ENCODE measurements around the gene PDE1A.
"Not testable (repeated sequence)": the region's sequence is repeated elsewhere in the genome, so short reads cannot be mapped to it uniquely, and the experiment has no call there.

Gene PDE1A

GRCh38 chr2:182351427-182351826, 75.4 kb downstream of the PDE1A start:
- no peak for DNase-seq

- no peak for DNase-seq
Measured at GRCh38 chr2:182349268-182349667, 77.6 kb downstream of the PDE1A start.

- DNase-seq = no peak
Measured at GRCh38 chr2:182345384-182345783, 81.5 kb downstream of the PDE1A start.

DNA sequence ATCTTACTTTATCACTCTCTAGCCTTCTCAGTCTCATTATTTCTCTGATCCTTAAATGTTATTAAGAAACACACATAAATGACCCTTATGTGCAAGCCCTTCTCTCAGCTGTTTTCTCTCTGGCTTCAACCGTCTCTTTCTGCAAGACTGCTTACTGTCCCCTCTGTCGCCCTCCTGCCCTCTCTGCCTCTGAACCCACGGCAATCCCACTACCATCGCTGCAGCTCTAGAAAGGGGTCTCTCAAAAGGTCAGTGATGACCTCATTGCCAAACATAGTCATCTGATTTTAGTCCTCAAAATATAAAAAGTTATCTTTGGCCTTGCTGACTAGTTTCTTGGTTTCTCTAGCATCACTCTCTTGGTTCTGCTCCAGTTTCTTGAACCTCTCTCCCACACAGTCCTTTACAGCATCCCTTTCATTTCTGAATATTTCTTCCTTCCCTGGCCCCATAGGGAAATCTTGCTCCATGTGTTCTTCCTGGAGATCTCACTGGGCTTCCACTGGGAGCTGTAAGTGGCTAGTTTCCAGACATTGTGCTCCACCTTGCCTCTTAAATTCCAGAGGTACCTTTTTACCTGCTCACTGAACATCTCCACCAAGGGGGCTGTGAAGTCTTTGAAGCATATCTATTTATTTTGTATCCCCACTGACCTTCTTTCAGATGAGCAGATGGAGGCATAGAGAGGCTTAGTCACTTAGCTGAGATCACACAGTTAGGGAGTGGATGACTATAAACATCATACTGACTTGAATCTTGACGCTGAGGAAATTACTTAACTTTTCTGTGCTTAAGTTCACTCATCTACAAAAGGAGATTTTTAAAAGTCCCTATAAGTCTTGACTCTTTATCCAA, 96.2 kb downstream of the PDE1A start:
- no peak for DNase-seq

GRCh38 chr2:182324665-182325064, 102.2 kb downstream of the PDE1A start:
- no peak for DNase-seq

DNA sequence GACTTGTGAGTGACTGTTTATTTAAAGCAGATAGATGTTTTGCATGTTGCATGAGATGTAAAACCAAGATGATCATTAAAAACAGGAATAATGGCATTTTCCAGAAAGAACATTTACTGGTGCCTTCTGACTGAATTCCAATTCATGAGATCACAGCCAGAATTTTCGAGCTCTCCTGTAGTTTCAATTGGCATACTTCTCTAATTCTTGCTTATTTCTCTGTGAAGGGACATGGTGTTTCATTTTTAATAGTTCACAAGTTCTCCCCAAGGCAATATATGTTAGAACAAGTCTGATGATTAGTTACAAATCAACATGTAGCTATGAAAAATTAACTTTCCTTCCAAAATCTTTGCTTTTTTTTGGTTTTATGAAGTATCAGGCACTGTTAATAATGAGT, 105.7 kb downstream of the PDE1A start:
- DNase-seq = no peak

DNA sequence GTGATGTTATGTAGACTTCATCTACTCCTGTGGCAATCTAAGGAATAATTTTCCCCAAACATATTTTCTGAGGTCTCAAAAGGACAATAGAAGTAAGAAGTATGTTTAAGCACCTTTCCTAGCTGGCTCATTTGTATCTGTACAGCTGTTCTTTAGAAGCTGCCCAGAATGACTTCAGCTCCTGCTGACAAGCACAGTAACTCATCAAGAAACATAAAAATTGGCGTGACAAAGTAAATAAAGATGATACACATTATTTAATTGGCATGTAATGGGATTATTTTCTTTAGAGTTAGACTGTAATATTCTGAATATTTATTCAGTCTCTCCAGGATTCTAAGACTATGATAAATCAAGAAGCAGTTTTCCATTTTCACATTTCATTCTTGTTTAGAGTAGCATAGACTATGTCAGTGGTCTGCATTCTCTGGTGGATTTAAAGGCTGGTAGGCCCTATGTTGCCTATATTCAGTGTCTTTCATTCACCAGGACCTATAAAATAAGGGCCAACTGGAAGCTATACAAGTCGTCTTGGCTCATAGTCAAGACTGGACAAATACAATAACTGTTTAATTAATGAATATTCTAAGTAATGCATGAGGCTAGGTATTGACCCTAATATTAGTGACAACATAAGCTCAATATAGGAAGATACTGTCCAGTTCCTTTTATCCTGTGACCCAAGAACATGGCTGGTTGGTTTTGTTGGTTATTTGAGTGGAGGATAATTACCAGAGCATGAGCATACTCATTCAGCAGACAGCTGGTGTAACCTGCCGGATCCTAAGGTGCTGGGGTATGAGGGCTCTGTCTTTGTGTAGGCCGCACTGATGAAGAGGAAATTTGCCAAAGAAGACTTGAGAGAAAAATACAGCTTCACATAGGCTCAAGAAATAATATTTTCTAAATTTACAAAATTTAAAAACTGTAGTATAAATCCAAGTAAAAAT, 107.0 kb downstream of the PDE1A start:
- no peak for DNase-seq

GRCh38 chr2:182318466-182319220, 108.2 kb downstream of the PDE1A start:
- no peak for DNase-seq

DNA sequence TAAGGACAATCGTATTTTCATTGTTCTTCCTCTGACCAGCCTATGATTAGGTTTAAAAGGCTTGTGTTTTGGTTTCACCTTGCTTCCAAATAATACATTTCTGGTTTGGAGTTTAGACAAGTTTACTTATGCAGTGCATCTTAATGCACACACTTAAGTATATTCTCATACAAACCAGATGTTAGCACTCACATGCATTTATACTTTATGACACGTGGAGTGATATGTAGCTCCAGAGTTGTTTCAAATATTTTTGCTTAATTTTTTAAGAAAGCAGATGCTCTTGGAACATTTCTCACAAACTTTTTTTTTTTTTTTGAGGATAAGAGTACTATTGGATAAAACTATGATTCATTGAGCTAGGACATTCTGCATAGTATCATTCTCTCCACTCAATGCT, 109.9 kb downstream of the PDE1A start:
- DNase-seq = no peak

- DNase-seq = no peak
Measured at GRCh38 chr2:182302972-182303371, 123.9 kb downstream of the PDE1A start.

- DNase-seq = no peak
Measured at GRCh38 chr2:182302174-182302573, 124.7 kb downstream of the PDE1A start.

DNA sequence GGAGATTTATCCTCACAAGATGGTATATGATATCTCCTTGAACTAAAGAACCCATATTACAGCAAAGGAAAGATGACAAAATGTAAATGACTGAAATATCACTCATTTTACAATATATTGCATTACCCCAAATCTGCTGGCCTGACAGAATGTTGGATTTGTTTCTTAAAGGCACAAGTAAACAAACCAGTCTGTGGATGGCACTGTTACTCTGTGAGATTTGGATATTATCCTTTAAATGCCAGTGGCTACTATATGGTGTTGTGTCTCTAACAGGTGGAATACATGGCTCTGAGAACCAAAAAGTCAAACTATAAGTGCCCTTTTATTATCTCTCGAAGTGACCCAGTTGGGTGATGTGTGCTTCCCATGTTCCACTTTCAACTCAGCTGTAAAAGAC, 125.7 kb downstream of the PDE1A start:
- no peak for DNase-seq

GRCh38 chr2:182300608-182301007, 126.2 kb downstream of the PDE1A start:
- no peak for DNase-seq

- no peak for DNase-seq
Measured at GRCh38 chr2:182299632-182300031, 127.2 kb downstream of the PDE1A start.

DNA sequence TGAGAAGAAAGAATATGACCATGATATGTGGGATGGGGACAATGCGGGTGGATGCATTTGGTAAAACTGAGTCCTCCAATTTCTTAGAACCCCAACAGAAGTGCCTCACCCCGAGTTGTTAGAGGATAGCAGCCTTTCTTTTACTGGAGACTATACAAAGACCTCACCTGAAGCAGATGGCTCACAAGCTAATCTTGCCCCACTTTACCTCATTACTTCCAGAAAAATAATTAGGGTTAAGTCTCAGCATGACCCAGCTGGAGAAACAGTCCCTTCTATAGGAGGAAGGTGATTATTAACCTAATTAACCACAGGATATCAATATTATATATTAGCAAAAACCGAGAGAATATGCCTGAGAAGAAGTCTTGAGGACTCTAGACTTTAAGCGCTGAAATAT, 128.4 kb downstream of the PDE1A start:
- DNase-seq = no peak

DNA sequence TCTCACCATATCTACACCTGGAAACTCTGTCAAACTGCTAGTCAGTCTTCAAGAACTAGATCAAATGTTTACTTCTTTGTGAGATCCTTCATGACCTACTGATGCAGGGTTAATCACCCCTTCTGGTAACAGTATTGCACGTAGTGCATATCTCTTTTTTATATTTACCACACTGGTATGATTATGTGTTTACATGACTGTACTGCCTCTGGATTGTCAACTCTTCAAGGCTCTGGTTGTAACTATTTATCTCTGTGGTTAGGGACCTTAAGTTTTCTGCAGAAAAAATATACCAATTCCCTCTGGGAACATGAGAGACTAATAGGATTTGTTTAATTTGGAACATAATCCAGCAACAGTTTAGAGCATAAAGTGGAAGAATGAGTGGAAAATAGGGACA, 135.5 kb downstream of the PDE1A start:
- no peak for DNase-seq

DNA sequence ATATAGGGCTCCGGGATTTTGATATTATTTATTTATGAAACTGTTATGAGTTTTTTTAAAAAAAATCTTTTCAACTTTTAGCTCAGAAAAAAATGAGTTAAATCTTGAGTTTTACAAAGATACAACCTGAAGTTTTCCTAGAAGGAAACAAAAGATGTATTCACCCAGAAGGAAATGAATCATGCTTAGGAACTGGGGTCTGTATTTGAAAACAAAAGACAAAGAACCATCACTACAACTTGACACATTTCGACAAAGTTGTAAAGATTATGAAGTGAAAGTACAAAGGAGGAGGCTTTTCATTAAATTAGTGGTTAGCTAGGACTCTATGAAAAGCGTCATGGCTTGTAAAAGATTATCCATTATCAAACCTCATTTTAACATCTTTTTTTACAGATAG, 143.3 kb downstream of the PDE1A start:
- no peak for DNase-seq

DNA sequence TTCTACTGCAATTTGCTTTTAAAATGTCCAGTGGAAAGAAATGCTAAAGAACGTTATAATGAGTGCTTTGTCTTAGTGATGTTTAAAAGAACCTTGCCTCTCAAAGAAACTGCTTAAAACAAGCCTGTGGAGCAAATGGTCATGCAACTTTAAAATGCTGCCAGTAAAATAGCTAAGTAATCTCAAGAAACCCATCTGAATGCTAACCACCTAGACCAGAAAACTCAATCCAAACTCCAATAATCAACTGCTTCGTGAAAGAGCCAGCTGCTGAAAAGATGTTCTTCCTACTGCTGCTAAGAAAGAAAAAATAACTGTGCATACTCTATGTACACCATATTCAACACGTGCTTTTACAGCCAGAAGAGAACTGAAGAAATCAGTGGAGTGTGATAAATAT, 145.6 kb downstream of the PDE1A start:
- no peak for DNase-seq

GRCh38 chr2:182280118-182280517, 146.7 kb downstream of the PDE1A start:
- no peak for DNase-seq

GRCh38 chr2:182276662-182277061, 150.2 kb downstream of the PDE1A start:
- DNase-seq = not testable (repeated sequence)

DNA sequence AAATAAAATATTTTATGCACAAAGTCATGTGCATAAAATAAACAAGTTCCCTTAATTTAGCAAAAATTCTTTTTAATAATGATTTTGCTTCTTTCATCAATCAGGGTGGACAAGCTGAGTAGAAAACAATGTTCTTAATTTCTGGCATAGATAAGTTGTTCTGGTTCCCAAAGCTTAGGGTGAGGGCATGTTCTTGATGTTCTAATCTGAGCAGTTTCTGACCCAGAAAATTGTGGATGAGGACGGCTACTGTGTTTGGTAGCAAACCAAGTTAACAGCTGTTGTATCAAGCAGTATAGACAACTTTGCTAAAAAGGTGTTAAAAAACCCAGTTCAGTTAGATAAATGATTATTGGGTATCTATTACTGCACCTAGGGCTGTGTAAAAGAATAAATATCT, 158.9 kb downstream of the PDE1A start:
- DNase-seq = no peak

GRCh38 chr2:182266909-182267308, 159.9 kb downstream of the PDE1A start:
- DNase-seq = no peak

DNA sequence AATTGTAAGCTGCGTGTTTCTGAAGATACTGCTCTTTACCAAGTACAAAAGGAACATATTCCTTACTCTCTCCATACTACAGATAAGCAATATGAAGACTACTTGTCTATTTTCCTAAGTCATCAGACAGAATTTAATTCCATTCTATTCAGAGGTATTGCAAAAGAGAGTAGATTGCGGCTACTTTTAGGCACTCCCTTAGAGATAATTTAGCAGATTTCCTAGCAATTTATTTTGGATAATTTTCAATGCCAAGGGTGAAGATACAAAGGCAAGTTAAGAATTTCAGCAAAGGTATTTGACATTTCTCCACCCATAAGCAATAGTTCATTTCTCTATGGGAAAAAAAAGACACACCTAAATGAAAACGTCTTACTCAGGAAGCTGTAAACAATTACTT, 161.1 kb downstream of the PDE1A start:
- no peak for DNase-seq

Data from bone marrow (tissue), 2 donors.